ENCODE results near the gene LHX6. TPM values are rescaled to one million over a fixed set of nuclear protein-coding genes. Genes with fewer than 3 reads are reported as not detected.

The LHX6 gene
- total and polyA plus RNA-seq, 9 donors: 3.7 to 6.9 (median 5.8) TPM

DNA sequence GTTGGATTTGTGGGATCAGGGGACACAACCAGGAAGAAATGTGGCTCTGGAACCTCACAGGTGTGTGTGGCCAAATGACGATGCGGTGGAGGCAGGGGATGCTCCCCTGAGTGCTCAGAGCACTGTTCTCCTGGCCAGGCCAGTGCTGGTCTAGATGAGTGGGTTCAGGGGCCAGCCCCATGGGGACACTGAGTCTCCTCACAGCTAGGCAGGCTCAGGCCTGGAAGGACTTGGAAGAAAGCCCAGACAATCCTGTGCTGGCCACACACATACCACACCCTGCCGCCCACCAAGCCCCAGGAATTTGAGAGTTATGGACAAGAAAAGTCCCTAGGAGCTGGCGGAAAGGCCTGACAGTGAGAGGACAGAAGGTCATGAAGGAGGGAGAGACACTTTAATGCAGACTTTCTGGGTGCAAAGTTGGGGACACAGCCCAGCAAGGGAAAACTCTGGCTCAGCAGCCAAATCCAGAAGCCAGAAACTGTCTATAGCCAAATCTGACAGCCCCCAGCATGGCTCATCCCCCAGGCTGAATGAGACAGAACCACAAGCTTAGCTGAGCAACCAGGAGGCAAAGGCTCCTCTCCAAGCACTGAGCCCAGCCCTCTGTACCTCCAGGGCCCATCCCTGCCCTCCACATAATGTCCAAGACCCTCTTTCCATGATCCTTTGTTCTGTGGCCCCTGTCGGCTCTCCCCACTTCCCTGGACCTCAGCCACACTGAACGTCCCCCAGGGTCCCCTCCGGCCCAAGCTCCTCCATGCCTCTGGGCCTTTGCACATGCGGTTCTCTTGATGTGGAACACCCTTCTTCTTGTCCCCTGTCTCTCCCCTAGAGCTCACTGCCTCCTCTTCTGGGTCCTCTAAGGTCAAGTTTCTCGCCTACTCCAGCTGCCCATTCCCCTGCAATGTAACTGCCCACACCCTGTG, 22.4 kb downstream of the LHX6 start:
- DNase-seq: peak; percentile 65
- WGBS (ENCODE audit: insufficient coverage): 57% methylated on average over 8 of the region's 9 CpGs
- H3K27ac ChIP-seq (ENCODE audit: low read length): no peak overlapping the region

DNA sequence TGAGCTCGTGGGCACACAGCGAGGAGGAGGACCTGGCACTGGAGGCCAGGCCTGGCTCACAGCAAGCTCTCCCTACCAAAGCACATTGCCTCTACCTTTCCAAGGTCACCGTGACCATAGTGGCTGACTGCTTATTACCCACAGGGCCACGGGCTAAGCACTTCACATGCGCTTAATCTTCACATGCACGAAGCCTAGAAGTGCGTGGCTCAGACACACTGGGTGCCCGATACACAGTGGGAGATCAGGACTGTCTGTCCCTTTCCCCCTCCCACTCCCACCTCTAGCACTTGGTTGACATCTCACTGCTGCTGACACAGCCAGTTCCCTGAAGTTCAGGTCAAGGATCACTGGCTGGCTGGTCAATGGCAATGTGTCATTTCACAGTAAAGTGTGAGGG, 23.6 kb downstream of the LHX6 start:
- no peak for DNase-seq
- Histone ChIP-seq H3K27me3 (ENCODE audit: control insufficient read depth, insufficient read depth, low read length) (peaks cover 5% of the 10 kb centered on the region), H3K4me3 (ENCODE audit: low read length) (no peak overlapping the region), H3K4me1 (ENCODE audit: control insufficient read depth, insufficient read depth, low read length) (peaks cover 47% of the 10 kb centered on the region), H3K27ac (ENCODE audit: low read length) (no peak overlapping the region), H3K36me3 (ENCODE audit: control insufficient read depth, insufficient read depth, low read length) (no peaks in the 10 kb centered on the region), H3K9me3 (replicated peaks; ENCODE audit: control insufficient read depth, low read depth, low read length) (no peaks in the 10 kb centered on the region)
- WGBS (ENCODE audit: insufficient coverage): 91% methylated on average over 6 of the region's 8 CpGs

More for the DNA sequence above, 22.4 kb downstream of the LHX6 start:
- Histone ChIP-seq H3K27me3 (ENCODE audit: control insufficient read depth, insufficient read depth, low read length) (peaks cover 9% of the 10 kb centered on the region), H3K9me3 (replicated peaks; ENCODE audit: control insufficient read depth, low read depth, low read length) (no peaks in the 10 kb centered on the region), H3K4me3 (ENCODE audit: low read length) (no peak overlapping the region), H3K4me1 (ENCODE audit: control insufficient read depth, insufficient read depth, low read length) (peaks cover 45% of the 10 kb centered on the region), H3K36me3 (ENCODE audit: control insufficient read depth, insufficient read depth, low read length) (no peaks in the 10 kb centered on the region)

DNA sequence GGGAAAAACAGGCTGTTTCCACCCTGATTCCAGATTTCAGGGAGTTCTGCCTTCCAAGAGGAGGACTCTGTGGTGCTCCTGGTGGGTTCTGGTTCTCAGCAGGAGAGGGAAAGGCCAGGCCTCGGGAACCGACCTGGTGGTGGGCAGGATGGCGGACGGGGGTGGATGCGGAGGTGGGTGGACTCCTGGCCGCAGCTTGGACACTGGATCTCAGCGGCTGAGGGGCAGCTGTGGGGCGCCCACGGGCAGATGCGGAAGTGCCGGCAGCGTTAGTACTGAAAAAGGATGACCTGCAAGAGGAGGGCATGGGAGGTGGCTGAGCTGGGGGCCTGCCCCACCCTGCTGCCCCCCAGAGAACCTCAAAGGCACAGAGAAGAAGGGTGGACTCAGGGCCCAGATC, 24.3 kb downstream of the LHX6 start:
- H3K9me3 ChIP-seq (replicated peaks; ENCODE audit: control insufficient read depth, low read depth, low read length): no peaks in the 10 kb centered on the region
- H3K27me3 ChIP-seq (ENCODE audit: control insufficient read depth, insufficient read depth, low read length): peaks cover 5% of the 10 kb centered on the region
- no peak overlapping the region for H3K4me3 ChIP-seq (ENCODE audit: low read length)
- WGBS (ENCODE audit: insufficient coverage): 61% methylated on average over 12 of the region's 12 CpGs
- no peaks in the 10 kb centered on the region for H3K36me3 ChIP-seq (ENCODE audit: control insufficient read depth, insufficient read depth, low read length)
- DNase-seq: no peak
- H3K27ac ChIP-seq (ENCODE audit: low read length): peak overlapping the region; percentile 37
- peaks cover 47% of the 10 kb centered on the region for H3K4me1 ChIP-seq (ENCODE audit: control insufficient read depth, insufficient read depth, low read length)

DNA sequence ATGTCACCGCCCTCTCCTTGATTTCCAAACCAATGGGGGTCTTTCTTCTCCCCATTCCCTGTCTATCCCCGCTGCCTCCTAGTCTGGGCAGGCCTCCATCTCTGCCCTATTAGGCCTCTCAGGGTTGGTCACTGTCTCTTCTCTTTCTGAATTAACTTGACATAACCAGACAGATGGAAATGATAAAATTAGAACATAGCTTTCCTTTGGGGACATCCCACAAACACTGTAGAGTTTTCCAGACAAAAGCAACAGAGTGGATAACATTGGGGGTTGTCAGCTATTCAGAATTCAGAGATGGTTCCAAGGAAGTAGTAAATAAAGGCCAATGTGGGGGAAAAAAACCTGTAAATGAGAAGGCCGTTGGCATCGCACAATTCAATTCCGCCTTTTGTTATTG, 24.7 kb downstream of the LHX6 start:
- H3K27me3 ChIP-seq (ENCODE audit: control insufficient read depth, insufficient read depth, low read length): peaks cover 3% of the 10 kb centered on the region
- H3K4me3 ChIP-seq (ENCODE audit: low read length): no peak overlapping the region
- peak overlapping the region; percentile 37 for H3K27ac ChIP-seq (ENCODE audit: low read length)
- WGBS (ENCODE audit: insufficient coverage): 38% methylated on average over 5 of the region's 5 CpGs
- no peaks in the 10 kb centered on the region for H3K36me3 ChIP-seq (ENCODE audit: control insufficient read depth, insufficient read depth, low read length)
- peaks cover 47% of the 10 kb centered on the region for H3K4me1 ChIP-seq (ENCODE audit: control insufficient read depth, insufficient read depth, low read length)
- peak; percentile 83 for DNase-seq
- H3K9me3 ChIP-seq (replicated peaks; ENCODE audit: control insufficient read depth, low read depth, low read length): no peaks in the 10 kb centered on the region

DNA sequence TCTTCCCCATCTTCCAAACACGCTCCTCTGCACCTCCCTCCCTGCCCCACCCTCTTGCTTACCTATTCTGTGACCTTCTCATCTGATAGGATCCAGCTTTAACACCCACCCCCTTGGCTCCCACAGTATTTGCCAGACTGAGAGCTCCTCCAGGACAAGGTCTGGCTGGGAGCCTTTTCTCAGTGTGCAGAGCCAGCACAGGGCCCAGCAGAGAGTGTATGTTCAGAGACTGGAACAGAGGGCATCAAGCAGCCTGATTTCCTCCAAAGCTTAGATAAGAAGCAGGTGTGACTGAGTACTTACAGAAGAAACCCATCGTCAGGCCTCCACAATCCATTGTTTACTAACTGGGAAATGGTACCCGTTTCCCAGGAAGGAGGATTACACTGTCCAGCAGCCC, 26.6 kb downstream of the LHX6 start:
- H3K27me3 ChIP-seq (ENCODE audit: control insufficient read depth, insufficient read depth, low read length): peaks cover 6% of the 10 kb centered on the region
- H3K9me3 ChIP-seq (replicated peaks; ENCODE audit: control insufficient read depth, low read depth, low read length): no peaks in the 10 kb centered on the region
- no peak overlapping the region for H3K4me3 ChIP-seq (ENCODE audit: low read length)
- H3K36me3 ChIP-seq (ENCODE audit: control insufficient read depth, insufficient read depth, low read length): no peaks in the 10 kb centered on the region
- 74% methylated on average over 2 of the region's 3 CpGs for WGBS (ENCODE audit: insufficient coverage)
- peaks cover 49% of the 10 kb centered on the region for H3K4me1 ChIP-seq (ENCODE audit: control insufficient read depth, insufficient read depth, low read length)
- H3K27ac ChIP-seq (ENCODE audit: low read length): no peak overlapping the region
- DNase-seq: no peak

DNA sequence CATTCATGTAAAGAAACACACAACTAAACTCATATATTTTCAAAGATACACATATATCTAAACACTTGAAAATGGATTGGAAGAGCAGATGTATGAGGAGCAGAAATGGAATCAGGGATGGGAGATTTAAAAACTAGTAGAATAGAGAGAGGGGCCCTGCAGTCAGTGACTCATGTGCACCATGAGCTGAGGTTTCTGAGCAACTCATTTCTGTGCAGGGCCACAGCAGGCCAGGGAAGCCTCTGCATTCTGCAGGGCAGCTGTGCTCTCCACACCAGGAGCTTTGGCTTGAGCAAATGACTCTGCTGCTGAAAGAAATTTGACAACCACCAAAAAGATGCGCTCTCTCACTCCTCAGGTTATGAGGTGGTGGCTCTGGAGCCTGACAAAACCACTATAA, 27.1 kb downstream of the LHX6 start:
- WGBS (ENCODE audit: insufficient coverage): 100% methylated on average over 1 of the region's 1 CpG
- no peak overlapping the region for H3K4me3 ChIP-seq (ENCODE audit: low read length)
- H3K4me1 ChIP-seq (ENCODE audit: control insufficient read depth, insufficient read depth, low read length): peaks cover 44% of the 10 kb centered on the region
- no peak for DNase-seq
- H3K36me3 ChIP-seq (ENCODE audit: control insufficient read depth, insufficient read depth, low read length): no peaks in the 10 kb centered on the region
- peaks cover 3% of the 10 kb centered on the region for H3K27me3 ChIP-seq (ENCODE audit: control insufficient read depth, insufficient read depth, low read length)
- no peaks in the 10 kb centered on the region for H3K9me3 ChIP-seq (replicated peaks; ENCODE audit: control insufficient read depth, low read depth, low read length)
- H3K27ac ChIP-seq (ENCODE audit: low read length): no peak overlapping the region

DNA sequence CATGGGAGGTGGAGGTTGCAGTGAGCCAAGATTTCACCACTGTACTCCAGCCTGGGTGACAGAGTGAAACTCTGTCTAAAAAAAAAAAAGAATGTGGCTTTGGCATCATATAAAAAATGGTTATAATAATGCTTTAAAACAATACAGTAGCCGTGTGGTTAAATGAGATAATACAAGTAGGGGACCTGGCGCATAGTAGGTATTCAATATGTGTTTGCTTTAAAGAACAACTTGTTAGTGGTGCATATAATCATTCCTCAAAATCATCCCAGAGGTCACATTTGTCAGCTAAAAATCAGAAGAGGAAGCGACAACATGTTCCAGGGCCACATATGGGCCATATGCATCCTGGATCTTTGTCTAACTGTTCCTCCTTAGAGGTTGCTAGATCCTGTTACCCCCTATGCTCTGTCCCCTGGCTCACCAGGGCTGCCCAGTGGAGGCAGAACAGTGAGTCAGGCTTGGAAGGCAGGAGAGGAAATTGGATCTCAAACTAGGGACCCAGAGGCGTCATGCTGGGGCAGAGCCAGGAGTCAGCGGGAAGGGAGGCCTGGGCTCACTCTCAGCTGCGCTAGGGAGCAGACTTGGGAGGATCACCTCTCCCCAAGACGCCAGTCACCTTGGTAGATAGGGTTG, 27.7 kb downstream of the LHX6 start:
- Histone ChIP-seq H3K9me3 (replicated peaks; ENCODE audit: control insufficient read depth, low read depth, low read length) (no peaks in the 10 kb centered on the region), H3K27me3 (ENCODE audit: control insufficient read depth, insufficient read depth, low read length) (peaks cover 3% of the 10 kb centered on the region), H3K4me1 (ENCODE audit: control insufficient read depth, insufficient read depth, low read length) (peaks cover 39% of the 10 kb centered on the region), H3K27ac (ENCODE audit: low read length) (no peak overlapping the region), H3K36me3 (ENCODE audit: control insufficient read depth, insufficient read depth, low read length) (no peaks in the 10 kb centered on the region), H3K4me3 (ENCODE audit: low read length) (no peak overlapping the region)
- peak; percentile 65 for DNase-seq
- WGBS (ENCODE audit: insufficient coverage): 25% methylated on average over 2 of the region's 7 CpGs

DNA sequence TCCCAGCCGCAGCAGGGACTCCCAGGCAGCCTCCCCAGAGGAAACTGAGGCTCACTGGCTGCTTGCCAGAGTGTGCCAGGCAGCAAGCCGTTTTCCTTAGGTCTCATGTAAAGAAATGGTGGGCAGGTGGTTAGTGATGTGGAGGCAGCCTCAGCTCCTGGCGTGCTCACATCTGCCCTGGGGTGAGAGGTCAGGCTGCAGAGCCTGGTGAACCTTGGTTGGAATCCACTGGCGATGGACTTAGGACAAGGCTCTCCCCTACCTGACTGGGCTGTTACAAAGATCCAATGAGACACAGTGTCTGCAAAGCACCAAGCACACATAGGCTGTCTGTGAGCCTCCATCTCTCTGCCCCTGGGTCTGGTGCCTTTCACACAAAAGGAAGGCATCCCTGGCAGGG, 30.9 kb downstream of the LHX6 start:
- peaks cover 12% of the 10 kb centered on the region for H3K4me1 ChIP-seq (ENCODE audit: control insufficient read depth, insufficient read depth, low read length)
- H3K27me3 ChIP-seq (ENCODE audit: control insufficient read depth, insufficient read depth, low read length): peaks cover 3% of the 10 kb centered on the region
- H3K36me3 ChIP-seq (ENCODE audit: control insufficient read depth, insufficient read depth, low read length): no peaks in the 10 kb centered on the region
- no peak overlapping the region for H3K4me3 ChIP-seq (ENCODE audit: low read length)
- no peak for DNase-seq
- no peaks in the 10 kb centered on the region for H3K9me3 ChIP-seq (replicated peaks; ENCODE audit: control insufficient read depth, low read depth, low read length)
- WGBS (ENCODE audit: insufficient coverage): 68% methylated on average over 4 of the region's 4 CpGs
- H3K27ac ChIP-seq (ENCODE audit: low read length): no peak overlapping the region

DNA sequence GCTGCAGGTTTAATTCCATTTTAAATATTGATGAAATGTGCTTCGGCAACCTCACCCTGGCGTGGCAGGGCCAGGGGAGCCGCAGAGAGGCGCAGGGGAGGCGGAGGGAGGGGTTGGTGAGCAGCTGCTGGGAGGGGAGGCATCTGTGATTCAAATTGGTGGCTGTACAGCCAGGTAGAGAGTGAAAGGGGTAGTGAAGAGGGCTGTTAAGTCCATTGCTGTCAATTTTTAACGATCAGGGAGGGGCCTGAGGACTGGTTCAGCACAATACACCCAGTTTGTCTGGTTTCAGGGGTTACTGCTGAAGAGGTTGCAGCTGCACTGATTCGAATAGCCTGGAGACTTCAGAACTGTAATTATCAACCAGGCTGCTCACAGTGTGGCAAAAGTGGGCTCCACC, 31.3 kb downstream of the LHX6 start:
- Histone ChIP-seq H3K4me3 (ENCODE audit: low read length) (no peak overlapping the region), H3K27me3 (ENCODE audit: control insufficient read depth, insufficient read depth, low read length) (peaks cover 3% of the 10 kb centered on the region), H3K36me3 (ENCODE audit: control insufficient read depth, insufficient read depth, low read length) (no peaks in the 10 kb centered on the region), H3K9me3 (replicated peaks; ENCODE audit: control insufficient read depth, low read depth, low read length) (no peaks in the 10 kb centered on the region), H3K4me1 (ENCODE audit: control insufficient read depth, insufficient read depth, low read length) (peaks cover 11% of the 10 kb centered on the region), H3K27ac (ENCODE audit: low read length) (no peak overlapping the region)
- DNase-seq: no peak
- WGBS (ENCODE audit: insufficient coverage): 45% methylated on average over 7 of the region's 7 CpGs

DNA sequence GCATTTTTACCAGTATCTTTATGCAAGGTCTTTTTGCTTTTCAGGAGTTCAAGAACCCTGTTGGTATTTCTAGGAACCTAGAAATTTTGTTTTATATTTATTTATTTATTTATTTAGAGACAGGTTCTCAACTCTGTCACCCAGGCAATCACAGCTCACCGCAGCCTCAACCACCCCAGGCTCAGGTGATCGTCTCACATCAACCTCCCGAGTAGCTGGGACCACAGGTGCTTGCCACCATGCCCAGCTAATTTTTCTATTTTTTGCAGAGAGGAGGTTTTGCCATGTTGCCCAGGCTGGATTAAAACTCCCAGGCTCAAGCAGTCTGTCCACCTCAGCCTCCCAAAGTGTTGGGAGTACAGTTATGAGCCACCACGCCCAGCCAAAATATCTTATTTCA, 32.9 kb downstream of the LHX6 start:
- Histone ChIP-seq H3K9me3 (replicated peaks; ENCODE audit: control insufficient read depth, low read depth, low read length) (no peaks in the 10 kb centered on the region), H3K4me3 (ENCODE audit: low read length) (no peak overlapping the region), H3K36me3 (ENCODE audit: control insufficient read depth, insufficient read depth, low read length) (no peaks in the 10 kb centered on the region), H3K27ac (ENCODE audit: low read length) (no peak overlapping the region), H3K27me3 (ENCODE audit: control insufficient read depth, insufficient read depth, low read length) (peaks cover 3% of the 10 kb centered on the region), H3K4me1 (ENCODE audit: control insufficient read depth, insufficient read depth, low read length) (peaks cover 3% of the 10 kb centered on the region)
- 66% methylated on average over 2 of the region's 4 CpGs for WGBS (ENCODE audit: insufficient coverage)
- no peak for DNase-seq
